C4-2B (cell line): ENCODE measurements around the gene BCAR3.

Experiments
- CTCF ChIP-seq: fragments of 450-650 bp; conservative IDR thresholded peaks from 2 replicates; pipeline ENCODE4 v1.5.1; 2017; ENCODE audit warnings: mild to moderate bottlenecking
- ZFX ChIP-seq: fragments of 450-650 bp; IDR thresholded peaks from 2 replicates; pipeline ENCODE4 v1.6.1; 2017

- TF ChIP-seq CTCF = no peak
- no peak for TF ChIP-seq ZFX
Observed at GRCh38 chr1:93531193-93531592, 150.4 kb downstream of the BCAR3 start.
